NCI-H526 (cell line): ENCODE results near the gene AOAH.
"Not testable (repeated sequence)": the region's sequence is repeated elsewhere in the genome, so short reads cannot be mapped to it uniquely, and the experiment has no call there.

Source experiments
- DNase-seq, 2 experiments: peaks; one replicate each; lab custom pipeline; 2025; lab: John Stamatoyannopoulos, UW

Gene AOAH

DNA sequence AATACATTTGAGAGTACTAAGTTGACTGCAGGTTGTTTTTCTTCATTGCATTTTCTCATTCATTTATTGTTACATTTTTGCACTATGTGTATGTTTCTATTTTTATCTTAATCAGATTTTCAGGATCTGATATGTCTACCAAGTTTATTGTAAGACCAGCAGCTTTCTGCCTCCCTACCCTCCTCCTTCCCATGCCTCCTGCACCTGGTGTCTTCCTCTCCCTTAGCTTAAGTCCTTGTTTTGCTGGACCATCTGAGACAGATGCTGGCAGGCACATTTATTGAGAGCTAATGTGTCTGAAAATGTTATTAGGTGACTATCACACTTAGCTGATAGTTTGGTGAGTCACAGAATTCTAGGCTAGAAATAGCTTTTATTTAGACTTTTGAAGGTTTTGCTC is 255.1 kb downstream of the AOAH start:
- DNase-seq: no peak

DNA sequence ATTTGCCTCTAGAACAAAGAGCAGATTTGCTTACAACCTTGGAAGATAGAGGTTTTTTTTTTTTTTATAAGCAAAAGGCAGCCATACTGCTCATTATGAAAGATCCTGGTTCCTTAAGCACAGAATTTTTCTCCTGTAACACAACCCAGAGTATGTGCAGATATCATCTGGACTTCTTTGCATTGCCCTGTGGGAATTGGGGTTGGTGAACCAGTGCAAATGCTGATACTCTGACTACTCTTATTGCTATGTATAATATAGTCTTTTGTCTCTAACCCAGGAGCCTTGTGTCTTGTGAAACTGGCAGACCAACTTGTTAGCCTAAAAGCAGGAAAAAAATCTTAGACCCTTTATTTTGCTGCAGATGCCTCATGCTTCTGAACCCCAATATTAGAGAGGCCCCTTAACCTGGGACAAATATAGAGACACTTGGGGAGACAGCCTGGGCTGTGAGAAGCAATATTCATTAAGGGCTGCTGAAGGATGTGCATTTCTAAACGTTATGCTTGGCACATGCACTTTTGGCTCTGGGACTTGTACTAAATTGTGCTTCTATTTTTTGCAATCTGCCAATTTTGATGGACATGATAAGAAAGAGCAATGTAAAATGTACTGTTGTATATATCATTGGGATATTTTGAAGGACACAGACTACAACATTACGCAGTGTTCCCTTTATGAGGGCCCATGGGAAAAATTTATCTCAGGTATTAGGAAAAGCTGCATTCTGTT is 255.8 kb downstream of the AOAH start:
- DNase-seq: peak; percentile 63 to 69

DNA sequence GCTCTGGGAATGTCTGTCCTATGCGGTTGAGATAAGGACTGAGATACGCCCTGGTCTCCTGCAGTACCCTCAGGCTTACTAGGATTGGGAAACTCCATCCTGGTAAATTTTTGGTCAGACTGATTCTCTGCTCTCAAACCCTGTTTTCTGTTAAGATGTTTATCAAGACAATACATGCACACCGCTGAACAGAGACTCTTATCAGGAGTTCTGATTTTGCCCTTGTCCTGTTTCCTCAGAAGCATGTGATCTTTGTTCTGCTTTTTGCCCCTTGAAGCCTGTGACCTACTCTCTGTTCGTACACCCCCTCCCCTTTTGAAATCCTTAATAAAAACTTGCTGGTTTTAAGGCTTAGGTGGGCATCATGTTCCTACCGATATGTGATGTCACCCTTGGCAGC is 258.3 kb downstream of the AOAH start:
- not testable (repeated sequence) for DNase-seq

DNA sequence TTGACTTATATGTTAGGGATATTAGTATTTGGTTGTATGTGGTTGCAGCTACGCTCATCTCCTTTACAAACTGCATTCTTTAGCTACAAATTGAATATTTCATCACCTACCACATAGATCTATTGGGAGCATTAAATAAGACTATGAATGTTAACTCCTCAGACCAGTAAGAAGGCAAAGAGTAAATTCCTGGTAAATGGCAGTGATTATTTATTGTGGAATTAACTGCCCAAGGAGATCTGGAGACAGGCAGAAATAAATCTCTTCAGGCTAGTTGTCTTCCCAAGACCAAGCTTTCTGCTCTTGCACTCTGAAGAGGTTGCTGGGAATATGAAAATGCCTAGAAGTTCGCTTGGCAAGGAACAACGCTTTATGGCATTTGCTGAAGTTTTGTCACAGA is 260.0 kb downstream of the AOAH start:
- DNase-seq: no peak
